ENCODE results near the gene HPN.
"Not testable (repeated sequence)": the region's sequence is repeated elsewhere in the genome, so short reads cannot be mapped to it uniquely, and the experiment has no call there.

Gene HPN

DNA sequence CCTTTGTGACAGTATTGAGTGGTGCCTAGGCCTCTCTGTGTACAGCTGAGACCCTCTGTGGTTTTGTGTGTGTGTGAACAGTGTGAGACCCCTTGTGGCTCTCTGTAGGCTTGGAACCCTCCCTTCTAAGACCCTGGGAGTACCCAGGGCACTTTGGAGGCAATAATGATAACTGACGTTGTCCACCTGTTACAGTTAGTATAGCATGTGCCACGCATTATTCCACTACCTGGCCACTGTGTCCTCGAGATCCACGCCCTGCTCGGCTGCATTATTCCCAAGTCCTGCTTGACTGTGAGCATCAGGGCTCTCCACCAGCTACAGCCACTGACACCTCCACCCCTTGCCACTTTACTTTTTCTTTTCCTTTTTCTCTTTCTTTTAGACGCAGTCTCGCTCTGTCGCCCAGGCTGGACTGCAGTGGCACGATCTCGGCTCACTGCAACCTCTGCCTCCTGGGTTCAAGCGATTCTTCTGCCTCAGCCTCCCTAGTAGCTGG is 39.4 kb upstream of the HPN start:
- peaks cover 65% of the 10 kb centered on the region for H3K4me1 ChIP-seq (ENCODE audit: control insufficient read depth, insufficient read depth, low read length)
- H3K9me3 ChIP-seq (ENCODE audit: control insufficient read depth, low read length), result no peaks in the 10 kb centered on the region
- H3K36me3 ChIP-seq (ENCODE audit: control insufficient read depth, insufficient read depth, low read length), result no peaks in the 10 kb centered on the region
- H3K9ac ChIP-seq (ENCODE audit: low read length), result no peak overlapping the region
- H3K4me3 ChIP-seq (ENCODE audit: low read length), result no peak overlapping the region
- peaks cover 6% of the 10 kb centered on the region for H3K27me3 ChIP-seq (ENCODE audit: control insufficient read depth, insufficient read depth, low read length)

DNA sequence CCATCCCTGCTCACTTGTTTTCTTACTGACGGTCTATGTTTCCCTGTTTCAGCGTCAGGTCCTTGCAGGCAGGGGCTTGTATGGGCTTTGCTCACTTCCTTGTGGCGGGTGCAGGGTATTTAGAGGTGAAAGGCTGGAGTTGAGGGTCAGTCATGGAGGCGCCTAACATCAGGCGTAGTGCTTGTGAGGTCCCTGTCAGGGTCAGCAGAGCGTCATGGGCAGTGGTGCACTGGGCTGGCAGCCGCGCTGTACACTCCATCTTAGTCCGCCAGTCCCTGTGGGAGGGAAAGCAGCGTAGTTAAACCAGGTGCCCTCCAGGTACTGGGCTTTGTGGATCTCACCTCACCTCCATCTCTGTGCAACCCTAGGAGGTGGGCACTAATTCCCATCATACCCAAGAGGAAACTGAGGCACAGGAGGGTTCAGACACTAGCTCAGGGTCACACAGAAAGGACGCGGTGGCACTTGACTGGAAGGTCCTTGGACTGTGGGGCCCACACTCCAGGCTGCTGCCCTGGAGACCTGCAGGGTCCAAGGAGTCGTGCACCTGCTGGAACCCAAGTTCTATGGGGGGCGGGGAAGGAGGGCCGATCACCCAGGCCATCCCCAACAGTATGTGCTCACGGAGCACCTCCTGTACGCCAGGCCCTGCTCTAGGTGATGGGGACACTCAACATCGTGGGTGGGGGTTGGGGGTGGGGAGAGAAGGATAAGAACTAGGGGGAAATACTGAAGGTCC is 36.8 kb upstream of the HPN start:
- peak overlapping the region; percentile 20 for H3K9ac ChIP-seq (ENCODE audit: low read length)
- H3K27me3 ChIP-seq (ENCODE audit: control insufficient read depth, insufficient read depth, low read length), result peaks cover 6% of the 10 kb centered on the region
- no peak overlapping the region for H3K4me3 ChIP-seq (ENCODE audit: low read length)
- no peaks in the 10 kb centered on the region for H3K36me3 ChIP-seq (ENCODE audit: control insufficient read depth, insufficient read depth, low read length)
- H3K9me3 ChIP-seq (ENCODE audit: control insufficient read depth, low read length), result no peaks in the 10 kb centered on the region
- peaks cover 57% of the 10 kb centered on the region for H3K4me1 ChIP-seq (ENCODE audit: control insufficient read depth, insufficient read depth, low read length)

DNA sequence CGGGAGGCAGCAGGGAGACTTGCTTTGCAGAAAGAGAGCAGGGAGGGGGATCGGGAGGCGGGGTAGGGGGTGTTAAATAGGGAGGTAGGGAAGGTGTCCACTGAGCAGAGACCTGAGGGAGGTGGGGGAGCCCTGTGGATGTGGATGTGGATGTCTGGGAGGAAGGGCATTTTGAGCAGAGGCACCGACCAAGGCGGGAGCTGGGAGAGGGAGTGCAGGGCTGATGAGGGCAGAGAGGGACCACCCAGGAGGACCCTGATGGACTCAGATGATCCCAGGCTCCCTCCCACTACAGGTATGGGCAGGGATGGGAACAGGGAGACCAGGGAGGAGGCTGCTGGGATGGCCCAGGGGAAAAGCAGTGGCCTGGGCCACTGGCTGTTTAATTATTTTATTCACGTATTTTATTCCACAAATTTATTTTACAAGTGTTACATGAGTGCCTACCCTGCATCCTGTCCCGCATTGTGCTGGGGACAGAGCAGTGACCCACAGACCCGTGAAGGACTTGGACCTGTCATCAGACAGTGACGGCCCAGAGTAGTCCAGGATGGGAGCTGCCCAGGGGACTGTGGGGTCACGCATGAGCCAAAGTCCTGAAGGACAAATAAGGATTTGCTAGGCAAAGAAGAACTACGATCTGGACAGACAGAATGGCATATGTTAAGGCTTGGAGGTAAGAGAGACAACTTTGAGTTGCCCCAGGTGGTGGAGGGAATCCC is 36.1 kb upstream of the HPN start:
- H3K4me3 ChIP-seq (ENCODE audit: low read length), result no peak overlapping the region
- H3K9ac ChIP-seq (ENCODE audit: low read length), result peak overlapping the region; percentile 29
- H3K4me1 ChIP-seq (ENCODE audit: control insufficient read depth, insufficient read depth, low read length), result peaks cover 53% of the 10 kb centered on the region
- H3K36me3 ChIP-seq (ENCODE audit: control insufficient read depth, insufficient read depth, low read length), result no peaks in the 10 kb centered on the region
- H3K9me3 ChIP-seq (ENCODE audit: control insufficient read depth, low read length), result no peaks in the 10 kb centered on the region
- peaks cover 6% of the 10 kb centered on the region for H3K27me3 ChIP-seq (ENCODE audit: control insufficient read depth, insufficient read depth, low read length)

DNA sequence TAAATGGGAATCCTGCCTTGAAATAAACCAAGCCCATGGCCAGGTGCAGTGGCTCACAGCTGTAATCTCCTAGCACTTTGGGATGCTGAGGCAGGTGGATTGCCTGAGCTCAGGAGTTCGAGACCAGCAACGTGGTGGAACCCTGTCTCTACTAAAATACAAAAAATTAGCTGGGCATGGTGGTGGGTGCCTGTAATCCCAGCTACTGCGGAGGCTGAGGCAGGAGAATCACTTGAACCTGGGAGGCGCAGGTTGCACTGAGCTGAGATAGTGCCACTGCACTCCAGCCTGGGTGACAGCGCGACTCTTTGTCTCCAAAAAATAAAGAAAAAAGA is 35.5 kb upstream of the HPN start:
- H3K9ac ChIP-seq (ENCODE audit: low read length); H3K36me3 ChIP-seq (ENCODE audit: control insufficient read depth, insufficient read depth, low read length); H3K4me3 ChIP-seq (ENCODE audit: low read length); H3K9me3 ChIP-seq (ENCODE audit: control insufficient read depth, low read length); H3K27me3 ChIP-seq (ENCODE audit: control insufficient read depth, insufficient read depth, low read length): not testable (repeated sequence)
- H3K4me1 ChIP-seq (ENCODE audit: control insufficient read depth, insufficient read depth, low read length), result peaks cover 51% of the 10 kb centered on the region

DNA sequence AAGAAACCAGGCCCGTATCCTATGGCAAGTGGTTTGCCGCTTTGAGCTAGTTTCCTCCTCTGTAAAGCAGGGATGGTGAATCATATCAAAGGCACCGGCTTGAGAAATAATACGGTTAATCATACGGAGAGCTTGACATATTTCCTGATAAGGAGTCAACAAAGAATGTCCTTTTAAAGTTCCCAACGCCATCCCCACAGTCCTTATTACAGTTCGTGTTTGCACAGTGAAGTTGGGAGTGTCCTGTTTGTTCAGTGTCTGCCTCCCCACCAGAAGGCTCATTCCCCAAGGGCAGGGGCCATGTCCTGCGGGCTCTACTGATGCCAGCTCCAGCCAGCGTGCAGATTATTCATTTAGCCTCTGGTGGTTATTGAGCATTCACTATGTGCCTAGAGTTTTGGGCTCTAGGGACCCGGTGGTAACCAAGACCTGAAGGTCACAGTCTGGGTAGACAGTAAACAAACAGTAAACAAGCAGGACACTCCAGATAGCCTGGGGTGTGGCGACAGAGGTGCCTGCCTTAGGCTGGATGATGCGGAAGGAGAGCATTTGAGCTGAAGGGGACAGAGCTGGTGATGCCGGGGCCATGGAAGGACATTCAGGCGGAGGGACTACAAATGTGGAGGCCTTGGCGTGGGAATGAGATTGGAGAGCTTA is 35.1 kb upstream of the HPN start:
- no peak overlapping the region for H3K4me3 ChIP-seq (ENCODE audit: low read length)
- H3K4me1 ChIP-seq (ENCODE audit: control insufficient read depth, insufficient read depth, low read length), result peaks cover 46% of the 10 kb centered on the region
- H3K36me3 ChIP-seq (ENCODE audit: control insufficient read depth, insufficient read depth, low read length), result no peaks in the 10 kb centered on the region
- H3K9ac ChIP-seq (ENCODE audit: low read length), result no peak overlapping the region
- H3K9me3 ChIP-seq (ENCODE audit: control insufficient read depth, low read length), result no peaks in the 10 kb centered on the region
- H3K27me3 ChIP-seq (ENCODE audit: control insufficient read depth, insufficient read depth, low read length), result no peaks in the 10 kb centered on the region

DNA sequence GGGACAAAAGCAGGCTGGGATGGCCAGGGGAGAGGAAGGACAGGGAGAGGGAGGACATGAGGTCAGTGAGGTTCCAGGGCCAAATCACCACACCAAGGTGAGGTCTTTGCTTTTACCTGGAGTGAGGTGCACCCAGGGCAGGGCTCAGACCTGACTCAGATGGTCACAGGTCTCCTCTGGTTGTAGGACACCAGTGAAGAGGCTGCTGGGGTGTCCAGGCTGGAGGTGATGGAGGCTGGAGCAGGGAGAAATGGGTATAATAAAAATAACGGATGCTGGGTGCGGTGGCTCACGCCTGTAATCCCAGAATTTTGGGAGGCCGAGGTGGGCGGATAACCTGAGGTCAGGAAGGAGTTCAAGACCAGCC is 34.5 kb upstream of the HPN start:
- Histone ChIP-seq H3K4me1 (ENCODE audit: control insufficient read depth, insufficient read depth, low read length) (peaks cover 45% of the 10 kb centered on the region), H3K4me3 (ENCODE audit: low read length) (no peak overlapping the region), H3K9me3 (ENCODE audit: control insufficient read depth, low read length) (no peaks in the 10 kb centered on the region), H3K36me3 (ENCODE audit: control insufficient read depth, insufficient read depth, low read length) (no peaks in the 10 kb centered on the region), H3K9ac (ENCODE audit: low read length) (no peak overlapping the region), H3K27me3 (ENCODE audit: control insufficient read depth, insufficient read depth, low read length) (no peaks in the 10 kb centered on the region)

DNA sequence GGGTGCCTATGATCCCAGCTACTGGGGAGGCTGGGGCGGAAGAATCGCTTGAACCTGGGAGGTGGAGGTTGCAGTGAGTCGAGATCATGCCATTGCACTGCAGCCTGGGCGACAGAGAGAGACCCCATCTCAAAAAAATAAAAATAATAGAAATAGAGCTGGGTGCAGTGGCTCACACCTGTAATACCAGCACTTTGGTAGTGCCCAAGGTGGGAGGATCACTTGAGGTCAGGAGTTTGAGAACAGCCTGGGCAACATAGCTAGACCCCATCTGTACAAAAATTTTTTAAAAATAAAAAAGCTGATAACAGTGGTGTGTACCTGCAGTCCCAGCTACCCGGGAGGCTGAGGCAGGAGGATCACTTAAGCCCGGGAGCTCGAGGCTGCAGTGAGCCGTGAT is 34.1 kb upstream of the HPN start:
- H3K4me1 ChIP-seq (ENCODE audit: control insufficient read depth, insufficient read depth, low read length), result peaks cover 45% of the 10 kb centered on the region
- H3K9me3 ChIP-seq (ENCODE audit: control insufficient read depth, low read length); H3K27me3 ChIP-seq (ENCODE audit: control insufficient read depth, insufficient read depth, low read length); H3K9ac ChIP-seq (ENCODE audit: low read length); H3K36me3 ChIP-seq (ENCODE audit: control insufficient read depth, insufficient read depth, low read length); H3K4me3 ChIP-seq (ENCODE audit: low read length): not testable (repeated sequence)

DNA sequence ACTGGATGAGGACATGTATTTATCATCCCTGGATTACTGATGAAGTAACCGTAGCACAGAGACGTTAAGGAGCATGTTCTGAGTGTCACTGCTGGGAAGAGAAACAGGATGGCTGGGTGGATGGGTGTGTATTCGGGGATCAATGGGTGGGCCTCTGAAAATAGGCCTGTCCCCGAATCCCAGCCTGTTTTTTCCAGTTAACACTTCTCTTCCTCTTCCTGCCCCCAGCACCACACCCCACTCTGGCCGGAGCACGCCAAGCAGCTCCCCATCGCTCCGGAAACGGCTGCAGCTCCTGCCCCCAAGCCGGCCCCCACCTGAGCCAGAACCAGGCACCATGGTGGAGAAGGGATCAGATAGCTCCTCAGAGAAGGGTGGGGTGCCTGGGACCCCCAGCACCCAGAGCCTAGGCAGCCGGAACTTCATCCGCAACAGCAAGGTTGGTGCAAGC is 32.6 kb upstream of the HPN start:
- no peaks in the 10 kb centered on the region for H3K27me3 ChIP-seq (ENCODE audit: control insufficient read depth, insufficient read depth, low read length)
- no peaks in the 10 kb centered on the region for H3K9me3 ChIP-seq (ENCODE audit: control insufficient read depth, low read length)
- H3K4me3 ChIP-seq (ENCODE audit: low read length), result no peak overlapping the region
- H3K4me1 ChIP-seq (ENCODE audit: control insufficient read depth, insufficient read depth, low read length), result peaks cover 42% of the 10 kb centered on the region
- no peaks in the 10 kb centered on the region for H3K36me3 ChIP-seq (ENCODE audit: control insufficient read depth, insufficient read depth, low read length)
- H3K9ac ChIP-seq (ENCODE audit: low read length), result no peak overlapping the region

DNA sequence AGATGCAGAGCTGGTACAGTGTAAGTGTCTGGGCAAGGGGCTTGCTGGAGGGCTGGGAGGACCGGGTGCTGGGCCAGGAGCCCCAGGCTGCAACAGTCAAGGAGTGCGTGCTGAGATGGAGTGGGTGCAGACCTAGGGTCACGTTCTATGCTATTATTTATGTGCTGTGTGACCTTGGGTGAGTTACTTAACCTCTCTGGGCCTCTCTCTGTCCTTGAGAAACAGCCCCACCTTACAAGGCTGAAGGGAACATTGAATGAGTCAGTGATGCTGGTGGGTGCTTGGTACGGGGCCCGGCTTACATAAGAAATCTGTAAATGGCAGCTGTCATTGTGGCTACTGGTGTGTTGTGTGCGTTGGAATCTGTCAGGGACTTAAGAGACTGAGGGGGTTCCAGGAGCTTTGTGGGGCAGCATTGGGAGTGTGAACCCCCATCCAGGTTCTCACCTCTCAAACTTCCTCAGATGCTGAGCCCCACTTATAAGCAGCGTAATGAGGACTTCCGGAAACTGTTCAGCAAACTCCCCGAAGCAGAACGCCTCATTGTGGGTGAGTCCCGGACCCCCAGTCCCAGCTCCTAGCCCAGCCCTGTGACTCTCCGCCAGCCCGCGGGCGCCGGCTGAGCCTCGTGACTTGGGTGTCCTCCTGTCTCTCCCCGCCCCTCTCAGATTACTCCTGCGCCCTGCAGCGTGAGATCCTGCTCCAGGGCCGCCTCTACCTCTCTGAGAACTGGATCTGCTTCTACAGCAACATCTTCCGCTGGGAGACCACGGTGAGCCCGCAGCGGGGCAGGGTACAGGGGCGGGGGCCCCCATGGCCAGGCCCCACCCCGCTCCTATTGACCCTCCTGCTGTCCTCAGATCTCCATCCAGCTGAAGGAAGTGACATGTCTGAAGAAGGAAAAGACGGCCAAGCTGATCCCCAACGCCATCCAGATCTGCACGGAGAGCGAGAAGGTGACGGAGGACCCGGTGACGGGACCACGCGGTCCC is 31.8 kb upstream of the HPN start:
- peaks cover 38% of the 10 kb centered on the region for H3K4me1 ChIP-seq (ENCODE audit: control insufficient read depth, insufficient read depth, low read length)
- H3K36me3 ChIP-seq (ENCODE audit: control insufficient read depth, insufficient read depth, low read length), result no peaks in the 10 kb centered on the region
- H3K4me3 ChIP-seq (ENCODE audit: low read length), result no peak overlapping the region
- H3K27me3 ChIP-seq (ENCODE audit: control insufficient read depth, insufficient read depth, low read length), result no peaks in the 10 kb centered on the region
- no peak overlapping the region for H3K9ac ChIP-seq (ENCODE audit: low read length)
- no peaks in the 10 kb centered on the region for H3K9me3 ChIP-seq (ENCODE audit: control insufficient read depth, low read length)

DNA sequence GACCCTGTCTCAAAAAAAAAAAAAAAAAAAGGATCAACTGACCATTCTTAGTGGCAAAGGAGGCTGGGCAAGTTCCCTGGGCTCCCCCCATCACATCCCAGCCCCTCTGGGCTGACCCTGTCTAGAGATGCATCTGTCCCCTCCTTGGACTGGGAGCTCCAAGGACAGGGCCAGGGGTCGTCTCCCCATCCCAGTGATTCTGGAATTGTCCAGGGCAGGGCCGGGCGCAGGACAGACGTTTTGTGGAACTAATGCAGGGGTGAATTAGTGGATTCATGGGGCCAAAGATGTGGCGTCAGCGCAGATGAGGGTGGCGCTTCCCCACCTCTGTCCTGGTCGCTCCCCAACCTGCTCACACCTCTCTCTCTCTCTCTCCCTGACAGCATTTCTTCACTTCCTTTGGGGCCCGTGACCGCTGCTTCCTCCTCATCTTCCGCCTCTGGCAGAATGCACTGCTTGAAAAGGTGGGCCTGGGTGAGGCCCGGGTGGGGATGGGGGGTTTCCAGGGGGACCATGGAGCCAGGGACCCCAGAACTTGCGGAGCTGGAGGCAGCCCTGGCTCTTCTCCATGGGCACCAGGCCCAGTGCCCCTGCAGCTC is 30.3 kb upstream of the HPN start:
- no peak overlapping the region for H3K4me3 ChIP-seq (ENCODE audit: low read length)
- H3K36me3 ChIP-seq (ENCODE audit: control insufficient read depth, insufficient read depth, low read length), result no peaks in the 10 kb centered on the region
- no peaks in the 10 kb centered on the region for H3K9me3 ChIP-seq (ENCODE audit: control insufficient read depth, low read length)
- peaks cover 24% of the 10 kb centered on the region for H3K4me1 ChIP-seq (ENCODE audit: control insufficient read depth, insufficient read depth, low read length)
- H3K27me3 ChIP-seq (ENCODE audit: control insufficient read depth, insufficient read depth, low read length), result no peaks in the 10 kb centered on the region
- H3K9ac ChIP-seq (ENCODE audit: low read length), result no peak overlapping the region

All from mucosa of stomach (tissue), 1 donor.